Measurements from ENCODE around the gene OBP2A.
"Not testable (repeated sequence)": the region's sequence is repeated elsewhere in the genome, so short reads cannot be mapped to it uniquely, and the experiment has no call there.

OBP2A gene, protein sequence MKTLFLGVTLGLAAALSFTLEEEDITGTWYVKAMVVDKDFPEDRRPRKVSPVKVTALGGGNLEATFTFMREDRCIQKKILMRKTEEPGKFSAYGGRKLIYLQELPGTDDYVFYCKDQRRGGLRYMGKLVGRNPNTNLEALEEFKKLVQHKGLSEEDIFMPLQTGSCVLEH

DNA sequence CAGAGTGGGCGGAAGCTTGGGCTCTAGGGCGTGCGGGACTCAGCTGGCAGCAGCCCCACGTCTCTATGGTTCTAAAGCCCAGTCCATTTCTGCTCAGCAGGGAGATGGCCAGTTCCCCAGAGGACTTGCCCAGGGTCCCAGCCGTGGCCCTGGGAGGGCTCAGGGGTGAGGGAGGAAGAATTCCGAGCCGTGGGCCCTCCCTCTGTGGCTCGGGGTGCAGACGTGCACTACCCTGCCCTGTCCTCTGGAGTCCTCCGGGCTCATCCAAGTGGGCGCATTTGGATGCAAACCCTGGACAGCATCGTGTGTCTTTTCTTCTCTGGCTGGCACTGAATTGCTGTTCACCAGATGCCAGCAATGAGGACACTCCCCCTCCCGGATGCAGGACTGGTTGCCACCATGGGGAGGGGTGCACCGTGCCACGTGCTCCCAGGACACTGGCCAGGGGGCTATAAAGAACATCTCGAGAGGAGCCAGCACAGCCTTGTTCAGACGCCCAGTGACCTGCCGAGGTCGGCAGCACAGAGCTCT is at the start of gene OBP2A:
Gene OBP2A, plus strand, starts transcription at position 481 of the 531 bp plus-strand sequence. CDS start 55 bp downstream, outside the sequence.
- DNase-seq (ENCODE audit: low read depth in 2 of 2), result not testable (repeated sequence)

DNA sequence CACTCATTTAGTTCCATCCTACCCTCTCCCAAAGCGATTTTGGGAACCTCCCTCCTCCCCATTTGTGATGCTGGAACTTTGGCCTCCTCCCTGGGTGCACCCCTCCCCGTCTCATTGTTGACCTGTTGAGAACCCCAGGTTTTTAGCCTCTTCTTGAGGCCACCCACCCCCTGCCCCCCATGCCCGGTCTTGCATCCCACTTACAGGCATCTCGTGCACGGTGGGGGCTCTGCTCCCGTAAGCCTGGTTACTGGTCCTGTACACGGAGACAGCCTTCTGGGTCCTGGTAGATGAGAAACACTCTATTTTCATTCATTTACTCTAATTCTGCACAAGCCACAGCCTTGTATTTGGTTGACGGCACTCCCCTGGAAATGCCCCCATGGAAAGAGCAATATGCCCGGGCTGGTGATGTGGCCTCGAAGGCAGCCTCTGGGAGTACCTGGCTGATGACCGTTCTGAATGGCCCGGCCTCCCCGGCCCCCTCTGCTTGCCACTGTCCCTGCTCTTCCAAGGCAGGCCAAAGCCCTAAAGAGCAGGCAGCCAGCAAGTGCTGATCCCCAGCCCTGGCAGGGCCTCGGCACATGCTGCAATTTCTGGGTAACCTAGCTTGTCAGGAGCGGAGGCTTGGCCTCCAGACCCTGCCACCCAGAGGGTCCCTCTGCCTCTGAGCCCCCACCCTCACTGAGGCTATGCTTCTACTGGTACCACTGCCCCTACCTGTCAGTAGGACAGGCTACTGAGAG is 47.4 kb upstream of the OBP2A start:
- no peak for DNase-seq (ENCODE audit: low read depth in 2 of 2)

DNA sequence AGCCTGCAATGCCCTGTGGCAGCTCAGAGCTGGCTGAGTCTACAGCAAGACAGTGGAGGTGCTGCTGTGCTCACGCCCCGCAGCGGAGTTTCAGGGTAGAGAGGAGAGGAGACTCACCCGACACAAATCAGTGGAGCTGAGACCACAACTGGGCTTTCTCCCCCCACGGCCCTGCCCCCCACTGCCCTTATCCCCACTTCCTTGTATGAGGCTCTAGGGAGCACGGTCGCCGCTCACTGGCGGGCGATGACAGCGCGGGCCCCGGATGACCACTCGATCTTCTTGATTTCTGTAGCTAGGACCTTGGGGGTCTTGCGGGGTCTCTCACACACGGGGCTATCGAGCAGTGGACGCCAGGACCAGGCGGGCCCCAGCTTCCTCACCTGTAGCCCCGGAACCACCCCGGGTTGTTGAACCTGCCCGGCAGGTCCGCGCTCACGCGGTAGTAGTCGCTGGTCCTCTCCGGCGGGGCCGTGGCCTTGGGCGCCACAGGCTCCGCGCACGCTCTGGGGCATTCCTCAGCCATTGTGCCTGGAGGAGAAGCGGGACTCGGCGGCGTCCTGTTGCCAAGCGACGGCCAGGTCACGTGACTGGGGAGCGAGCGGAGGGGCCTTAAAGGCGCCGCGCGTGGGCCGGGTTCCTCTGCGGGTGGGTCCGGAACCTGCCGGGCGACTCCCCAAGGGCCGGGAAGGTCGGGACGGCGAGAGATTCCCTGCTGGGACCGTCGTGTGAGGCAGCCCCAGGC is 46.4 kb upstream of the OBP2A start:
- DNase-seq (ENCODE audit: low read depth in 2 of 2), result peak; percentile 78 to 90

DNA sequence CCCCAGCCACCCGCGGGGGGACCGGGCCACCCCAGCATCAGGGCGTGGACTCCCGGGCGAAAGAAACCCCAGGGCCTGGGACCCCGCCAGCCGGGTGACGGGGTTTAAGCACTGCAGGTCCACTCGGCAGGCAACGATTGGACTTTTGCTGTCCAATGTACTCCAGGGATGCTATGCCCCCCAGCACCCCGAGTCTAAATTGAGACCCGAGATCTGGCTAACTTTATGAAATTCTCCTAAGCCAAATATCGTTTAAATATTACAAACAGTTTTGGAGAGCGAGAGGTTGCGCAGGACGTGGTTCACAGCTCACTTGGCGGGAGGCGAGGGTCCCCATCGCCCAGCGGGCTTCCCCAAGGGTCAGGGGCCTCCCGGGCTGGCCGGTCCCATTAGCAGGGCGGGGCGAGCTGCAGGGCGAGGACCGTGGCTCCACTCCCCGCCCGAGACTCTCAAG is 45.8 kb upstream of the OBP2A start:
- DNase-seq (ENCODE audit: low read depth in 2 of 2), result no peak

DNA sequence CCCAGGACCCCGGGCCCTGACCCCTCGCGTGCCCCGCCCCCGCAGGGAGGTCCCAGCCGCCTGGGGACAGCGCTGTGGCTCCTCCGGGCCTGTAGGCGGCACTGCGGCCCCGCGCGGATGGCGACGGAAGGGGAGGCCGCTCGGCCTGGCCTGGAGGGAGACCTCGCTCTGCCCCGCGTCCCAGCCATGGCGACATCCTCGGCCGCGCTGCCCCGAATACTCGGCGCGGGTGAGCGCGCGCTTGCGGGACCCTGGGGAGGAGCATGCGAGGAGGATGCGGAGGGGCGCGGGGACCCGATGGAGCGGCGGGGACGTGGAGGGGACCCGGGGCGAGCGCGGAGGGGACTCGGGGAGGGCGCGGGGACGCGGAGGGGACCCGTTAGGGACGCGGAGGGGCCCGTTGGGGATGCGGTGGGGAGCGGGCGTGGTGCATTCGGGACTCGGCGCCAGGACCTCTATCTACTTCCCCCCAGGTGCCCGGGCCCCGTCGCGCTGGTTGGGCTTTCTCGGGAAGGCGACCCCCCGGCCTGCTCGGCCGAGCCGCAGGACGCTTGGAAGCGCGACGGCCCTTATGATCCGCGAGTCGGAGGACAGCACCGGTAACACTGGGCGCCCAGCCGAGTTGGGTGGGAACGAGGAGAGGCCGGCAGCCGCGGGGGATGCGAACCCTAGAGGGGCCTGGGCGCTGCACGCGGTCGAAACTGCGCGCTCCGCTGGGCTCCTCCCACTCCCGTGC is 45.2 kb upstream of the OBP2A start, which contains the start of gene MRPS2:
Gene MRPS2, plus strand, starts transcription at position 158 of the 736 bp plus-strand sequence. Its CDS starts 29 bp downstream, at position 187.
- peak; percentile 82 to 83 for DNase-seq (ENCODE audit: low read depth in 2 of 2)

DNA sequence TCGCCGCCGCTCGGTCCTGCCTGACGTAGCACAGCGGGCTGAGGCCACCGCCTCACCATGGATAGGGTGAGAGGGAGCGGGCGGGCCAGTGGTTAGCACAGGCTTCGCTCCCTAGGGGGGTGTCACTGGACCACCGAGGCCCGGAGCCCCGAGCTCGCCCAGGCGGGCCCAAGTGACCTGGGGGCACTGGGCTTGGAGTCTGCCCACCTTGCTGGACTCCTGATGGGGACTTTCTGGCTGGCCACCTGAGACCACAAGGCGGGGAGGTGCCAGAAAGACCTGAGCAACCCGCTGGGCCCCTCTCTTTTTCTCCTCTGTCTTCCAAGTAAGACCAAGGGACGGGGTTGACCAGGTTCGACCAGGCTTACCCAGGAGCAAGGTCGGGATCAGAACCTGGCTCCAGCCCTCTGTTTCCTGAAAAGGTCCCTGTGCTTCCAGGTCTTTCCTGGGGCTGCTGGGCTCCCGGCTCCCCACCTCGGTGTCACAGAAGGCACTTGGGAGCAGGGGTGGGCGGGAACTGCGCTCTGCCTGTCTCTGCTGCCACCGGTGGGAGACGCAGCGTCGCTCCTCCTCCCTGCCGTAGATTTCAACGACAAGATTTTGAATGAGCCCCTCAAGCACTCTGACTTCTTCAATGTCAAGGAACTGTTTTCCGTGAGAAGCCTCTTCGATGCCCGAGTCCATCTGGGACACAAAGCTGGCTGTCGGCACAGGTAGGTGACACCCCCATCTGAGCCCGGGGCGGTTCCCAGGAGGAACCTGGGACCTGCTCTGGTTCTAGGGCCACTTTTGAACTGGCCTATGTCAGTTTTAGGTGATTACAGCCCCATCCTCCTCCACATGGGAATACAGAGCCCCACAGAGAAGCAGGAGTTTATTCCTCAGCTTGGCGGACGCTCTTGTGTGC is 44.4 kb upstream of the OBP2A start:
- no peak for DNase-seq (ENCODE audit: low read depth in 2 of 2)

DNA sequence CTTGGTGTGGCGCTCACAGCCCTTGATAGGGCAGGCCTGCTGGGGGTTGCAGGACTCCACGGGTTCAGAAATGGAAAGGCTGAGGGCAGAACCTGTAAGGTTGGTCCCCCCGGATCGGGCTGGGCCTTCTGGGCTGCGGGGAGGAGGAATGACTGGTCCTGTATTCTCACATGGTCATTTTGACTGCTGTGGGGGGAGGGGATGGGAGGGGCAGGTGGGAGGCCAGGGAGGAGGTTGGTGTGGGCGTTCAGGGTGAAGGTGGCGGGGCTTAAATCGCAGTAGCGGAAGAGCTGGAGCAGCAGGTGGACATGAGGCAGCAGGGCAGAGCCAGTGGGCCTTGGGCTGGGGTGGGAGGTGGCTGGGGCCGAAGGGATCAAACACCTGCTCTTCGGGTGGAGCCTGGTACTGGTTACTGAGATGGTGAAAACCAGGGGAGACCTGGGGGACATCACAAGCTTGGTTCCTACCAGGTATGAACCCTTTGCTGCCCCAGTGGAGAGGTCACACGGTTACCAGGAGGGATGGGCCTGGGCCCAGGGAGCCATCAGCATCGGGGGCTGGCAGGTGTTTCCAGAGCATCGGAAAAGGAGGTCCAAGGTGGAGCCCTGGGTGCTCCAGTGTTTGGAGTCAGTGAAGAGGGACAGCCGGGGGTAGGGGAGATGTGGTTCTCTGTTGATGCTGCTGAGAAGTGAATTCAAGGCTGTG is 43.6 kb upstream of the OBP2A start:
- no peak for DNase-seq (ENCODE audit: low read depth in 2 of 2)

DNA sequence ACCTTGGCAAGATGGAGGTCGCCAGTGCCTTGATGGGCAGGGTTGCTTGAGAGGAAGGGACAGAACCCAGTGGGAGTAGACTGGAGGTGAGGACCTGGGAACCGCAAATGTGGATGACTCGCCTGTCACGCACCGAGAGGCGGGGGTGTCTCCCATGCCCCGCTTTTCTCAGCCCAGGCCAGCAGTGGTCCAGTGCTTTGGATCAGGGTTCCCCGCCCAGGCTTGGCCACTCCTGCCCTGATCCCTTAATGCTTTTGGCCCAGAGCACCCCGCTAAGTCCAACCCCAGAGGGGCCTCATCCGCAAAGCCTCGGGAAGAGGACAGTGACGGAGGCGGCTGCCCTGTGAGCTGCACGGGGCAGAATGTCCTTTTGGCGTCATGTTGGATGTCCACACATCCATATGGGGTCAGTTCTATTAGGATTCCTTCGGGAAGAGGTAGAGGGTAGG is 43.0 kb upstream of the OBP2A start:
- no peak for DNase-seq (ENCODE audit: low read depth in 2 of 2)

DNA sequence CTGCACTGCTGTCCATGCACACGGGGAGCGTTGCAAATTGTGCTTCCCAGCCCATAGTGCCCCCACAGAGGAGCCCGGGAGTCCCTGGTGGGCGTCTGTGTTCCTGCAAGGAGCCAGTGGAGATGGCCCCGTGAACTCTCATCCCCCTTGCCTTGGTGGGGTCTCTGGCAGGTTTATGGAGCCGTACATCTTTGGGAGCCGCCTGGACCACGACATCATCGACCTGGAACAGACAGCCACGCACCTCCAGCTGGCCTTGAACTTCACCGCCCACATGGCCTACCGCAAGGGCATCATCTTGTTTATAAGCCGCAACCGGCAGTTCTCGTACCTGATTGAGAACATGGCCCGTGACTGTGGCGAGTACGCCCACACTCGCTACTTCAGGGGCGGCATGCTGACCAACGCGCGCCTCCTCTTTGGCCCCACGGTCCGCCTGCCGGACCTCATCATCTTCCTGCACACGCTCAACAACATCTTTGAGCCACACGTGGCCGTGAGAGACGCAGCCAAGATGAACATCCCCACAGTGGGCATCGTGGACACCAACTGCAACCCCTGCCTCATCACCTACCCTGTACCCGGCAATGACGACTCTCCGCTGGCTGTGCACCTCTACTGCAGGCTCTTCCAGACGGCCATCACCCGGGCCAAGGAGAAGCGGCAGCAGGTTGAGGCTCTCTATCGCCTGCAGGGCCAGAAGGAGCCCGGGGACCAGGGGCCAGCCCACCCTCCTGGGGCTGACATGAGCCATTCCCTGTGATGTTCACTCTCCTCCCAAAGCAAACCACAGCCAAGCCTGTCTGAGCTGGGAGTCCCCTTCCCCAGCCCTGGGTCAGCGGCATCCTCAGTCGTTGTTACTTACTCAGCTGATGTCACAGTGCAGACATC is 42.3 kb upstream of the OBP2A start:
- no peak for DNase-seq (ENCODE audit: low read depth in 2 of 2)

DNA sequence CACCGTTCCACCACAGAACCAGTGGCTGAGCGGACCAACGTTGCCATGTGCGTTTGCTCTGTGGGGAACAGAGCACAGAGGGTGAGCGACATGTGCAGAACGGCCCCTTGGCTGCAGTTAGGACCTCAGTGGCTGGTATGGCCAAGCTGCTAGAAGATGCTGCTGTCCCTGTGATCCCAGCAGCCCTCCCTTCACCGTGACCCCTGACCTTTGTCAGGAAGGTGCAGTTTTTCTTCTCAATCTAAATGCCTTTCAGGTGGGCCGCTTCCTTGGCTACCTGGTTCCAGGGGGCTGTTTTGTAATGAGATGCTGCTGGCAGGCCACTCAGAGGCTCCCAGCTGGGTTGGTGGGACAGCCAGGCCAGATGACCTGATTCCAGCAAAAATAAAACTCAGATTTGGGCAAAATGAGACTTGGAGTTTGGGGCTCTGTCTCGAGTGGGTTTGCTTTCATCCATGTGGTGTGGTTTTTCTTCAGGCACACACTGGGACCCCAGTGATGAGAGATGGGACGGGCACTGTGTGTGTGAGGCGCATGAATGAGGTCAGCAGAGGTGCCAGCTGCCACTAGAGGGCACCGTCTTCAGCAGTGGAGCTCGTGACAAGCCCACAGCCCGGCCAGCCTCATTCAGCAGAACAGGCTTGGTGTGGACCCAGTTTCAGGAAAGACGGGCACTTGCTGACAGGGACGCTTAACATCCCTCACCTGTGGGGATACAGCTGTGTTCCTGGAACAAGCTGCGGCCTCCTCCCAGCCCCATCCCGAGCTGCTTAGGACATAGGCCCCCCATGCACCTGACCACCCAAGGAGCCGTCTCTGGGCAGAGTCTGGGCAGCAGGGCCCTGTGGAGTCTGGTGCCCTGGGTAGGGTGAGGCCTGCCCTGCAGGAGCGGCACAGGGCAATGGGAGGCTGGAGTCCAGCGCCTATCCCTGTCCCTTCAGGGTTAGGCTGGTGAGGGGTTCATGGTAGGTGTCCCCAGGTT is 41.4 kb upstream of the OBP2A start:
- peak; percentile 52 for DNase-seq (ENCODE audit: low read depth in 2 of 2)

DNA sequence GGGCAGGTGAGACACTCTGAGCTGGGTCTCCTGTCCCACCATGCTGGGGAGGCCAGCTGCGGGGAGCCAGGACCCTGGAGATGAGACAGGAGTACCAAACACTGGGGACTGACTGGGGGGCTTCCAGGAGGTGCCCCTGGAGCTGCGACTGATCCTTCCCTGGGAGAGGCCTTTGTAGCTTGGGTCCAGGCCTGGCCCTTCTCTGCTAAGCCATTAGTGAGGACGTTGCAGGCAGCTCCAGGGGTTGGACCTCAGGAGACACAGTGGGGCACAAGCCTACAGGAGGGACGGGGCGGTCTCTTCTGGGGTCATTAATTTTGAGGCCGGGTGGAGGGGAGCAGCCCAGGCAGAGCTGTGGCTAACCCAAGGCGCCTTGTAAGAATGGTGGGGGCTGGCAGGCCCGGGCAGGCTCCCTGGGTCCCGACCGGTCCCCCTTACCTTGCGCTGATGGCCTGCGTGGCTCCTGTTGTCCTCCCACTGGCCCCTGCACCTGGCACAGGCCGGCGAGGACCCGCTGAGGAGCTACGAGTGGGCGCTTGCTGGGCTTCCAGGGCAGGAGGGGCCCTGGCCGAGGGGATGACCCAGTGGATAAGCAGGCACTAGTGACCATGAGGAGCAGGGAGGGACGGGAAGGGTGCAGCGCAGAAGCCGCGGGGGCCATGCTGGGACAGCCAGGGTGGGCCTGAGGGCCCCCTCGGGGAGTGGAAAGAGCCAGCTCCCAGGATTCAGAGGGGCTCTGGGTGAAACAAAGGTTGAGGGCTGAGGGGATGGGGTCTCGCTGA is 40.3 kb upstream of the OBP2A start:
- DNase-seq (ENCODE audit: low read depth in 2 of 2), result no peak

DNA sequence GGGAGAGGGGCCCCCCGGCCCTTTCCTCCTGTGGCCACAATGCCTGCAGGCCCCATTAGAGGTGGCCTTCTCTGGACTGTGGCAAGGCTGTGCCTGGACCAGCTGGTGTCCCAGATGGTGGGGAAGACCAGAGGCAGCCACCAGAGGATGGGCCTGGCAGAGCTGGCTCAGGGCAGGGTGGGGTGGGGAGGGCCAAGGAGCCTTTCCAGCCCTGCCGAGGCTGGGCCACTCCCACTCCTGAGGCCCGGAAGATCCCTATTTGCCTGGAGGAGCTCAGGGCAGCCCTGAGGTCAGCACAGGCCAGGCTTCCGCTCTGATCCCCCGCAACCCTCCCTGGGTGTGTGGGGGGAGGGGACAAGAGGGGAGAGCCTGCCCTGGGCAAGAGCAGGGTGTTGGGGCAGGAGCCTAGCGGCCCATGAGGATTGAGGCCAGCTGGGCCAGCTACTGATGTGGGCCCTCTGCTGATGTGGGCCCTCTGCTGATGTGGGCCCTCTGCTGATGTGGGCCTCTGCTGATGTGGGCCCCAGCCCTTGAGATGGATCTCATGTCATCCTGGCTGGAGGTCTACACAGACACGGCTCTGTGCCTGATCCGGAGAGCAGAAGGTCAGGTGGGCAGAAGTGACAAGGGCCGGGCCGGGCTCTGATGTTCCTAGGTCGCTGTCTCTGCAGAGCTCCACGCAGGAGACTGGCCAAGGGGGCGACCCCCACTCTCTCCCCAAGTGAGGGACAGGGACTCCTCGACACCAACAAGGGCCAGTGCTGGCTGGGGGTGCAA is 39.4 kb upstream of the OBP2A start:
- no peak for DNase-seq (ENCODE audit: low read depth in 2 of 2)

DNA sequence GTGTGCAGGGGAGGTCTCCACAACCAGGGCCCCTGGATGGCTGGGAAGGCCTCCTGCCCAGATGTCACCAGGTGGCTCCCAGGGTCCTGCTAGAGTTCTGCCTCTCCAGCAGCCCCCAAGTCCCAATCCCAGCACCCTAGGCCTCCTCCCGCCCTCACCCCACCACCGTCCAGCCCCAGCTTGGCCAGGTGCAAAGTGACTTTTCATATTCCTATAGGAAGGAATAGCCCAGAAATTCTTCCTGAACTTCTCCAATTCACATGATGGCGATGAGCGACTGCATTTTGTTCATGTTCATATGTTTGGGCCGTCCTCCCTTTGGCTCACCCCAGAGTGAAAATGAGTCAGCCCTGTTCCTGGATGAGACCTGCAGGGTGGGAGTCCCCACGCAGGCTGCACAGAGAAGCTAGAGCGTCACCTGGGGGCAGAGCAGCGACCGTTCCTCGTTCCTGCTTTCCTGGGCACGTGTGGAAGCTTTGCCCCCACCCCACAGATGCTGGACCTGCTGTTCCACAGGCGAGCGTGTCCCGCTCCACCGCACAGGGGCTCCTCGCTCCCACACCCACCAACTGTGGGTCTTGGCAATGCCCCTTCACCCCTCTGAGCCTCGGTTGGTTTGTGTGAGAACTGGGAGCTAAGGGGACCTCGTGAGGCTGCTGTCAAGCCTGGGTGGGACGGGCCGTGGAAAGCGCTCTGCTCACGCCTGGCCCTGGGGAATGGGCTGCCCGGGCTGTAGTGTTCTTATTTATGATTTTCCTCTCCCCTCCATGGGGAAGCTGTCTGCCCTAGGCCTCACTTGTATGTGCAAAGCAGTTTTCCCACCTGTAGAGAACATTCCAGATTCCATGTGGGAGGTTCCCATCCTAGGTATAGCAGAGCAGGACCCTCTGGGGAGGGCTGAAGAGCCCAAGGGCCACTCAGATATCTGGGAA is 38.6 kb upstream of the OBP2A start:
- DNase-seq (ENCODE audit: low read depth in 2 of 2), result no peak

DNA sequence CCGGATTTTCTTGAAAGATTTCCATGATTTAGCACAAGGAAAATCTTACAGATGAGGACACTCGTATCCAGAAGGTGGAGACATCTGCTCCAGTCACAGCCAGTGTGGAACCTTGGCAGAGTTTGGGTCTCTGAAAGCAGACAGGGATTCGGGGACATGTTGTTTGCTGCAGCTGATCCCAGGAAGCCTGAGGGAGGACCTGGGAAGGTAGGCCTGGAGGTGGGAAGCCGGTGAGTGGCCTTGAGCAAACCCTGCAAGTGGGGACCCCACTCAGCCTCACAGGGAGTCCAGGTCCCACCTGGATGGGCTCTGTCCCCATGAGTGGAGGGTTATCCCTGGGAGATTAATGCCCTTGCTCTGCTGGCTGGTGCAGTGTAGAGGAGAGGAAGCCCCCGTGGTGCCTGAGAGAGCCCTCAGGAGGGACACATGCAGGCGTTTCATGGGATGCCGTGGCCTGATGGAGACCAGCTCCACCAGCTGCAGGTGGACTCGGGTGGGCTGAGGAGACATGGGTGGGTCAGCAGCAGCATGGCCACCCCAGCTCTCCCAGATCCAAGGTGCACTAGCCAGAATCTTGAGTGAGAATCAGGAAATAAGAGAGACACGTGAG is 37.6 kb upstream of the OBP2A start:
- no peak for DNase-seq (ENCODE audit: low read depth in 2 of 2)
